ENCODE results near the gene ARHGAP21.

ARHGAP21 gene

DNA sequence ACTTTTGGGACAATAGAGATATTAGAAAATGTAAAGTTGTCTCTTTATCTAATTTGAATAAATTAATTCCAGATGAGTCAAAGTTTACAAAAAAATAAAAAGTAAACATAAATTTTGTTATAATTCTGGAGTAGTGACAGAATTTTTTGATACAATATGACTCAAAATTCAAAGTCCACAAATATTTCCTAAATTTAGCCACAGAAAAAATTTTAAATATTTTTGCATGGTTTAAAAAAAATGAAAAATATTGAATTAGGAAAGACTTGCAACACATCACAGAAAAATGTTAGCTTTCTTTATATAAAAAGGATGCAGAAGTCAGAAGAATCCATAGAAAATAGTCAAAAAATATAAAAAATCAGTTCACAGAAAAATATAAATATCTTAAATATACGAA lies 117.7 kb downstream of the ARHGAP21 start:
- Histone ChIP-seq H4K20me1 (ENCODE audit: insufficient read depth, low read length, poor library complexity, severe bottlenecking) (no peaks in the 10 kb centered on the region), H3K4me2 (ENCODE audit: low read depth, low read length, poor library complexity, severe bottlenecking) (no peak overlapping the region), H3K27me3 (ENCODE audit: insufficient read depth, low read length, poor library complexity, severe bottlenecking) (no peaks in the 10 kb centered on the region), H3K9ac (ENCODE audit: low read depth, low read length, poor library complexity, severe bottlenecking) (no peak overlapping the region), H3K9me3 (ENCODE audit: insufficient read depth, low read depth, low read length) (no peaks in the 10 kb centered on the region), H3K9me2 (replicated peaks; ENCODE audit: low read depth, low read length) (no peaks in the 10 kb centered on the region), H3K36me3 (ENCODE audit: insufficient read depth, low read length) (peaks cover 21% of the 10 kb centered on the region; the same call in 1 of the 2 replicates), H3K79me2 (ENCODE audit: insufficient read depth, low read length) (no peaks in the 10 kb centered on the region), H3K4me1 (ENCODE audit: insufficient read depth, low read length, poor library complexity, severe bottlenecking) (no peaks in the 10 kb centered on the region), H3K4me3 (ENCODE audit: low read length, poor library complexity, severe bottlenecking) (no peak overlapping the region), H3F3A (ENCODE audit: low read depth) (no peaks in the 10 kb centered on the region), H2AFZ (ENCODE audit: low read length) (no peak overlapping the region)
- TF ChIP-seq, protein P1, sequence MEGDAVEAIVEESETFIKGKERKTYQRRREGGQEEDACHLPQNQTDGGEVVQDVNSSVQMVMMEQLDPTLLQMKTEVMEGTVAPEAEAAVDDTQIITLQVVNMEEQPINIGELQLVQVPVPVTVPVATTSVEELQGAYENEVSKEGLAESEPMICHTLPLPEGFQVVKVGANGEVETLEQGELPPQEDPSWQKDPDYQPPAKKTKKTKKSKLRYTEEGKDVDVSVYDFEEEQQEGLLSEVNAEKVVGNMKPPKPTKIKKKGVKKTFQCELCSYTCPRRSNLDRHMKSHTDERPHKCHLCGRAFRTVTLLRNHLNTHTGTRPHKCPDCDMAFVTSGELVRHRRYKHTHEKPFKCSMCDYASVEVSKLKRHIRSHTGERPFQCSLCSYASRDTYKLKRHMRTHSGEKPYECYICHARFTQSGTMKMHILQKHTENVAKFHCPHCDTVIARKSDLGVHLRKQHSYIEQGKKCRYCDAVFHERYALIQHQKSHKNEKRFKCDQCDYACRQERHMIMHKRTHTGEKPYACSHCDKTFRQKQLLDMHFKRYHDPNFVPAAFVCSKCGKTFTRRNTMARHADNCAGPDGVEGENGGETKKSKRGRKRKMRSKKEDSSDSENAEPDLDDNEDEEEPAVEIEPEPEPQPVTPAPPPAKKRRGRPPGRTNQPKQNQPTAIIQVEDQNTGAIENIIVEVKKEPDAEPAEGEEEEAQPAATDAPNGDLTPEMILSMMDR (conservative IDR thresholded peaks at IDR 0.05; ENCODE audit: low read length) = no peak
- TF ChIP-seq EZH2phosphoT487 (IDR thresholded peaks at IDR 0.05; ENCODE audit: borderline replicate concordance) = no peak

DNA sequence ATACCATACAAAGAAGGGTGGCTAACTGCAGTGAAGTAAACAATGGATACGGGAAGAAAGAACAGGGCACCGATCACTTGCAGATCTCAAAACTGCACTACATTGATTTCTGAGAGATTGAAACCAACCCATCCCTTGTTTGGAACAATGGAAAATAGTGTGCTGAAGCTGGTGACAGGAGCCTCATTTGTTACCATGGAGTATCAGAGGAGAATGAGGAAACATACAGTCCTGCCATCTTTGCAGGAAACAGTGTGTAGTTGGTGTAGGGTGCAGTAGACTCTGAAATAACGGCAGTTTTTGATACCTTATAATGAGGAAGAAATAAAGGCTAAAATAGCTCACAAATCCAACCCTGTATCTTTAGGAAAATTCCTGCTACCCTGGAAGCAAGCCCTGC lies 118.5 kb downstream of the ARHGAP21 start:
- no peaks in the 10 kb centered on the region for H3K79me2 ChIP-seq (ENCODE audit: insufficient read depth, low read length)
- no peaks in the 10 kb centered on the region for H3K9me3 ChIP-seq (ENCODE audit: insufficient read depth, low read depth, low read length)
- TF ChIP-seq EZH2phosphoT487 (IDR thresholded peaks at IDR 0.05; ENCODE audit: borderline replicate concordance) = no peak
- TF ChIP-seq, protein P1 (conservative IDR thresholded peaks at IDR 0.05; ENCODE audit: low read length) = no peak
- H4K20me1 ChIP-seq (ENCODE audit: insufficient read depth, low read length, poor library complexity, severe bottlenecking) = no peaks in the 10 kb centered on the region
- no peaks in the 10 kb centered on the region for H3F3A ChIP-seq (ENCODE audit: low read depth)
- H3K4me3 ChIP-seq (ENCODE audit: low read length, poor library complexity, severe bottlenecking) = no peak overlapping the region
- no peak overlapping the region for H3K9ac ChIP-seq (ENCODE audit: low read depth, low read length, poor library complexity, severe bottlenecking)
- H3K27me3 ChIP-seq (ENCODE audit: insufficient read depth, low read length, poor library complexity, severe bottlenecking) = no peaks in the 10 kb centered on the region
- peaks cover 21% of the 10 kb centered on the region; the same call in 1 of the 2 replicates for H3K36me3 ChIP-seq (ENCODE audit: insufficient read depth, low read length)
- H3K4me1 ChIP-seq (ENCODE audit: insufficient read depth, low read length, poor library complexity, severe bottlenecking) = no peaks in the 10 kb centered on the region
- no peaks in the 10 kb centered on the region for H3K9me2 ChIP-seq (replicated peaks; ENCODE audit: low read depth, low read length)
- no peak overlapping the region for H3K4me2 ChIP-seq (ENCODE audit: low read depth, low read length, poor library complexity, severe bottlenecking)
- no peak overlapping the region for H2AFZ ChIP-seq (ENCODE audit: low read length)

DNA sequence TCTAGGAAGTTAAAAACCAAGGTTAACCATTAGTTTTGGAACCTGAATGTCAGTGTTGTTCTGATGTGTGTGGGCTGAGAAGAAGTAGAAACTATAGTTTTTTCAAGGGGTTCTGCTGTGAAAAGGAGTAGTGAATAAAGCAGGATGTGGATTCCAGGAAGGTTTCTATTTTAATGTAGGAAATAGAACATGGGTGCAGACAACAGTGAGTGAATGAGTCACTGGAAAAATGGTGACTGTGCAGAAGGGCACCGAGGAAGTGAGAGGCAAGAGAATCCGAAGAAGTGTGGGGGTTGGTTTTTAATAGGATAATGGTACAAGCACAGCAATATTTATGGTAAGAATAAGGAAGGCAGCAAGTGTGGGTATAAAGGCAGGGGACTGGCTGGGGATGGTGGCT lies 120.4 kb downstream of the ARHGAP21 start:
- Histone ChIP-seq H3K4me2 (ENCODE audit: low read depth, low read length, poor library complexity, severe bottlenecking) (no peak overlapping the region), H3K79me2 (ENCODE audit: insufficient read depth, low read length) (no peaks in the 10 kb centered on the region), H3K36me3 (ENCODE audit: insufficient read depth, low read length) (peaks cover 30% of the 10 kb centered on the region), H3K9ac (ENCODE audit: low read depth, low read length, poor library complexity, severe bottlenecking) (no peak overlapping the region), H3K27me3 (ENCODE audit: insufficient read depth, low read length, poor library complexity, severe bottlenecking) (no peaks in the 10 kb centered on the region), H2AFZ (ENCODE audit: low read length) (no peak overlapping the region), H4K20me1 (ENCODE audit: insufficient read depth, low read length, poor library complexity, severe bottlenecking) (no peaks in the 10 kb centered on the region), H3K4me3 (ENCODE audit: low read length, poor library complexity, severe bottlenecking) (no peak overlapping the region), H3F3A (ENCODE audit: low read depth) (no peaks in the 10 kb centered on the region), H3K9me3 (ENCODE audit: insufficient read depth, low read depth, low read length) (no peaks in the 10 kb centered on the region), H3K4me1 (ENCODE audit: insufficient read depth, low read length, poor library complexity, severe bottlenecking) (peaks cover 4% of the 10 kb centered on the region), H3K9me2 (replicated peaks; ENCODE audit: low read depth, low read length) (no peaks in the 10 kb centered on the region)
- TF ChIP-seq, protein P1 (conservative IDR thresholded peaks at IDR 0.05; ENCODE audit: low read length) = no peak
- TF ChIP-seq EZH2phosphoT487 (IDR thresholded peaks at IDR 0.05; ENCODE audit: borderline replicate concordance) = no peak

Measured in Loucy (cell line).